ENCODE results near the gene NUCB2. TPM values are rescaled to one million over a fixed set of nuclear protein-coding genes. Genes with fewer than 3 reads are reported as not detected.

NUCB2 gene
- total and polyA plus RNA-seq, 10 of the 15 experiments (the other 5 are each of a cell fraction or from before 2014, with no cell fraction given) = 16.0 to 74.1 (median 52.1) TPM

DNA sequence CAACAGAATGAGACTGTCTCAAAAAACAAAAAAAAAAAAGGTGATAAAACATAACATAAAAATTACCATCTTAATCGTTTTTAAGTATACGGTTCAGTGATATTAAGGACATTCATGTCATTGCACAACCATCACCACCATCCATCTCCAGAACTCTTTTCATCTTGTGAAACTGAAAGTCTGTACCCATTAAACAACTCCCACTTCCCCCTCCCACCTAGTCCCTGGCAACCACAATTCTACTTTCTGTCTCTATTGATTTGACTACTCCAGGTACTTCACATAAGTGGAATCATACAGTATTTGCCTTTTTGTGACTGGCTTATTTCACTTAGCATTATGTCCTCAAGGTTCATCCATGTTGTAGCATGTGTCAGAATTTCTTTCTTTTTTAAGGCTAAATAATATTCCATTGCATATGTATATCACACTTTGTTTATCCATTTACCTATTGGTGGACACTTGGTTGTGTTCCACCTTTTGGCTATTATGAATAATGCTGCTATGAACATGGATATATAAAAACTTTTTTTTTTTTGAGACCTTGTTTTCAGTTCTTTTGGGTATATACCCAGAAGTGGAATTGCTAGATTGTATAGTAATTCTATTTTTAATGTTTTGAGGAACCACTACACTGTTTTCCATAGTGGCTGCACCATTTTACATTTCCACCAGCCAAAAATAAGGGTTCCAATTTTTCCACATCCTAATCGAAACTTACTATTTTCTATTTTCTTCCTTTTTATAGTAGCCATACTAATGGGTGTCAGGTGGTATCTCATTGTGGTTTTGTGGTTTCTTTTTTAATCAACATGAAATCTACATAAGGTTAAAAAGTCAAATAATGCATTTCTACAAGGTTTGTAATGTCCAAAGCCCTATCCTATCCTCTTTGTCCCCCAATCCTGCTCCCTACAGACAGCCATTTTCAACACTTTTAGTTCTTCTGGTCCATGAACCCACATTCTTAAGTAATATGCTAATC is 45.4 kb upstream of the NUCB2 start (continued):
- TF ChIP-seq, protein P1, sequence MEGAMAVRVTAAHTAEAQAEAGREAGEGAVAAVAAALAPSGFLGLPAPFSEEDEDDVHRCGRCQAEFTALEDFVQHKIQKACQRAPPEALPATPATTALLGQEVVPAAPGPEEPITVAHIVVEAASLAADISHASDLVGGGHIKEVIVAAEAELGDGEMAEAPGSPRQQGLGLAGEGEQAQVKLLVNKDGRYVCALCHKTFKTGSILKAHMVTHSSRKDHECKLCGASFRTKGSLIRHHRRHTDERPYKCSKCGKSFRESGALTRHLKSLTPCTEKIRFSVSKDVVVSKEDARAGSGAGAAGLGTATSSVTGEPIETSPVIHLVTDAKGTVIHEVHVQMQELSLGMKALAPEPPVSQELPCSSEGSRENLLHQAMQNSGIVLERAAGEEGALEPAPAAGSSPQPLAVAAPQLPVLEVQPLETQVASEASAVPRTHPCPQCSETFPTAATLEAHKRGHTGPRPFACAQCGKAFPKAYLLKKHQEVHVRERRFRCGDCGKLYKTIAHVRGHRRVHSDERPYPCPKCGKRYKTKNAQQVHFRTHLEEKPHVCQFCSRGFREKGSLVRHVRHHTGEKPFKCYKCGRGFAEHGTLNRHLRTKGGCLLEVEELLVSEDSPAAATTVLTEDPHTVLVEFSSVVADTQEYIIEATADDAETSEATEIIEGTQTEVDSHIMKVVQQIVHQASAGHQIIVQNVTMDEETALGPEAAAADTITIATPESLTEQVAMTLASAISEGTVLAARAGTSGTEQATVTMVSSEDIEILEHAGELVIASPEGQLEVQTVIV (IDR thresholded peaks at IDR 0.05; ENCODE audit: borderline replicate concordance, partially characterized antibody) = no peak
- TF ChIP-seq DPF2 (IDR thresholded peaks at IDR 0.05) (peak; percentile 80), FOXM1 (IDR thresholded peaks at IDR 0.05; ENCODE audit: low read depth, low read length) (peak; percentile 84; the same call in 1 of the 2 replicates), NFXL1 (IDR thresholded peaks at IDR 0.05; ENCODE audit: borderline replicate concordance) (no peak), IKZF2 (IDR thresholded peaks at IDR 0.05) (peak; percentile 95 to 97), ETV6 (conservative IDR thresholded peaks at IDR 0.05 in 1 of 2, IDR thresholded peaks at IDR 0.05 in 1 of 2; ENCODE audit: borderline replicate concordance in 1 of 2, low read depth in 1 of 2) (peak in 1 of 2 experiments; percentile 87; a peak in 2 of 4 replicates), SREBF2 (IDR thresholded peaks at IDR 0.05; ENCODE audit: low read length) (no peak), RELA (IDR thresholded peaks at IDR 0.05; ENCODE audit: borderline replicate concordance, partially characterized antibody) (no peak), BRCA1 (IDR thresholded peaks at IDR 0.05; ENCODE audit: low read depth, low read length) (no peak), ESRRA (IDR thresholded peaks at IDR 0.05; ENCODE audit: low read length) (no peak; the same call in 1 of the 2 replicates), NR2C1 (IDR thresholded peaks at IDR 0.05) (no peak), MXI1 (IDR thresholded peaks at IDR 0.05; ENCODE audit: low read depth, low read length) (no peak), TCF3 (IDR thresholded peaks at IDR 0.05; ENCODE audit: borderline replicate concordance, insufficient read depth, low read depth, low read length) (no peak), LARP7 (IDR thresholded peaks at IDR 0.05) (no peak), SIX5 (IDR thresholded peaks at IDR 0.05; ENCODE audit: low read depth, low read length, severe bottlenecking) (no peak), ZBTB33 (IDR thresholded peaks at IDR 0.05) (no peak), SMC3 (IDR thresholded peaks at IDR 0.05; ENCODE audit: borderline replicate concordance, low read length) (no peak)
- TF ChIP-seq, protein P2, sequence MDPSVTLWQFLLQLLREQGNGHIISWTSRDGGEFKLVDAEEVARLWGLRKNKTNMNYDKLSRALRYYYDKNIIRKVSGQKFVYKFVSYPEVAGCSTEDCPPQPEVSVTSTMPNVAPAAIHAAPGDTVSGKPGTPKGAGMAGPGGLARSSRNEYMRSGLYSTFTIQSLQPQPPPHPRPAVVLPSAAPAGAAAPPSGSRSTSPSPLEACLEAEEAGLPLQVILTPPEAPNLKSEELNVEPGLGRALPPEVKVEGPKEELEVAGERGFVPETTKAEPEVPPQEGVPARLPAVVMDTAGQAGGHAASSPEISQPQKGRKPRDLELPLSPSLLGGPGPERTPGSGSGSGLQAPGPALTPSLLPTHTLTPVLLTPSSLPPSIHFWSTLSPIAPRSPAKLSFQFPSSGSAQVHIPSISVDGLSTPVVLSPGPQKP (IDR thresholded peaks at IDR 0.05; ENCODE audit: low read depth, low read length) = no peak
- TF ChIP-seq, protein P3, sequence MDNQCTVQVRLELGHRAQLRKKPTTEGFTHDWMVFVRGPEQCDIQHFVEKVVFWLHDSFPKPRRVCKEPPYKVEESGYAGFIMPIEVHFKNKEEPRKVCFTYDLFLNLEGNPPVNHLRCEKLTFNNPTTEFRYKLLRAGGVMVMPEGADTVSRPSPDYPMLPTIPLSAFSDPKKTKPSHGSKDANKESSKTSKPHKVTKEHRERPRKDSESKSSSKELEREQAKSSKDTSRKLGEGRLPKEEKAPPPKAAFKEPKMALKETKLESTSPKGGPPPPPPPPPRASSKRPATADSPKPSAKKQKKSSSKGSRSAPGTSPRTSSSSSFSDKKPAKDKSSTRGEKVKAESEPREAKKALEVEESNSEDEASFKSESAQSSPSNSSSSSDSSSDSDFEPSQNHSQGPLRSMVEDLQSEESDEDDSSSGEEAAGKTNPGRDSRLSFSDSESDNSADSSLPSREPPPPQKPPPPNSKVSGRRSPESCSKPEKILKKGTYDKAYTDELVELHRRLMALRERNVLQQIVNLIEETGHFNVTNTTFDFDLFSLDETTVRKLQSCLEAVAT (IDR thresholded peaks at IDR 0.05) = peak; percentile 22
- TF ChIP-seq, protein P4, sequence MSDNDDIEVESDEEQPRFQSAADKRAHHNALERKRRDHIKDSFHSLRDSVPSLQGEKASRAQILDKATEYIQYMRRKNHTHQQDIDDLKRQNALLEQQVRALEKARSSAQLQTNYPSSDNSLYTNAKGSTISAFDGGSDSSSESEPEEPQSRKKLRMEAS (IDR thresholded peaks at IDR 0.05; ENCODE audit: low read depth, low read length) = no peak

Measured in GM12878 (cell line).